Calu3 (cell line): Measurements from ENCODE around the gene NMNAT2. TPM values are rescaled to one million over a fixed set of nuclear protein-coding genes. Genes with fewer than 3 reads are reported as not detected.
"Not testable (repeated sequence)": the region's sequence is repeated elsewhere in the genome, so short reads cannot be mapped to it uniquely, and the experiment has no call there.

Experiments
- BruUV-seq: library from RNA; stranded (reverse); fragments of 400-500 nt; replicated peaks from 2 replicates; lab custom pipeline; 2021; lab: Mats Ljungman, UMichigan
- CTCF ChIA-PET: fragments of 300-600 bp; sonication (Branson Sonifier 250); formaldehyde crosslinking; loops from one replicate; lab custom pipeline; 2022; ENCODE audit warnings: antibody characterized with exemption; lab: Charles Lee
- DNase-seq: peaks from one replicate; pipeline ENCODE4 v3.0.0; 2022
- H3K27ac Mint-ChIP-seq: one replicate; pipeline ENCODE4 v1.8.0; 2022; ENCODE audit warnings: mixed read lengths; ENCODE audit not compliant: unreplicated experiment
- H3K27me3 Mint-ChIP-seq: one replicate; pipeline ENCODE4 v1.8.0; 2022; ENCODE audit warnings: mixed read lengths; ENCODE audit not compliant: unreplicated experiment
- H3K36me3 Mint-ChIP-seq: one replicate; pipeline ENCODE4 v1.8.0; 2022; ENCODE audit warnings: mild to moderate bottlenecking, moderate library complexity, mixed read lengths; ENCODE audit not compliant: insufficient read depth, unreplicated experiment
- H3K4me1 Mint-ChIP-seq: one replicate; pipeline ENCODE4 v1.8.0; 2022; ENCODE audit warnings: mild to moderate bottlenecking, low read depth, mixed read lengths; ENCODE audit not compliant: unreplicated experiment
- H3K4me3 Mint-ChIP-seq: one replicate; pipeline ENCODE4 v1.8.0; 2022; ENCODE audit warnings: mild to moderate bottlenecking, low read depth, moderate library complexity, mixed read lengths; ENCODE audit not compliant: unreplicated experiment
- H3K9me3 Mint-ChIP-seq: one replicate; pipeline ENCODE4 v1.8.0; 2022; ENCODE audit warnings: low read depth, mixed read lengths; ENCODE audit not compliant: unreplicated experiment
- intact Hi-C: fragments of 100-400 bp; cut with micrococcal nuclease; formaldehyde crosslinking; loops from one replicate; pipeline ENCODE4 v1.10.0; 2022; ENCODE audit not compliant: unreplicated experiment
- total RNA-seq: library from RNA; stranded (reverse); gene quantifications from 2 replicates; pipeline ENCODE4 v1.2.3, GENCODE V29; 2022
- TF ChIP-seq, protein P1 (sequence below): fragments of 200-600 bp; IDR thresholded peaks from one replicate; pipeline ENCODE4 v1.8.0; 2022; ENCODE audit warnings: antibody characterized with exemption; ENCODE audit not compliant: unreplicated experiment

The NMNAT2 gene
- total RNA-seq, 1 experiment from 2014 or later, result 0.26 TPM

DNA sequence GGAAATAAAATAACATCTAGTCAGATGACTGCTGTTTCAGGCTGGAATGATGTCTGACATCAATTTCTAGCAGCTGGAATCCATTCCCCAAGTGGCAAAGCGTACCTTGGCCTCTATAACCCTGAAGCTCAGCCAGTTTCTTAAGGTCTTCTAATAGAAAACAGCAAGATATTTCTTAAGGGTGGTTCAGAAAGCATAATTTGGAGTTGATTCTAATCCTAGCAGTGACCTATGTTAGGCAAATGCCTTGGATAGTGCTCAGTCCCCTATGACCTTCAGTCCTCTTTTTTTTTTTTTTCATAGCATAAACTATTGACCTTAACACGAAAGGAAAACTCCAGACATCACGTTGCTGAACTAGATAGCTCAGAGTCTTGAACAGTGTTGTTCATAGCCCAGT lies 175.6 kb downstream of the NMNAT2 start:
- CTCF ChIA-PET, result no interaction called here
- intact Hi-C loops, result no loop called here

DNA sequence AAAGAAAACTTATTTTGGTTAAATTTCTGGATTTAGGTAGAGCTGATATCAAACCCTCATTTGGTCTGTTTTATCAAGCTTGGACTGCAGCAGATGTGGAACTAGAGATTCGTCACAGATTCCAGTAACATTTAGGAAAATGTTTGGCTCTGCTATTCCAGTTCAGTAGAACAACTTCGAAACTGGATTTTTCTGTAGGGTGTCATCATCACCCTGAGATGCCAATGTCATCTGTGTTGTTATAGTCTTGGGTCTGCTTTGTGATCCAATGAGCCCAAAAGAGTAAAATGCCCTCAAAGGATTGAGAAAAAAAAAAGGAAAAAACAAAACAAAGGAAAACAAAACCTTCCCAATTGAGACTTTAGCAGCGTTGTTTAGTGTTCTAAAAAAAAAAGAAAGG lies 176.7 kb downstream of the NMNAT2 start:
- Mint-ChIP-seq H3K4me3 (no peak overlapping the region), H3K27me3 (no peaks in the 10 kb centered on the region), H3K27ac (no peak overlapping the region), H3K36me3 (peaks cover 95% of the 10 kb centered on the region), H3K9me3 (no peaks in the 10 kb centered on the region), H3K4me1 (no peaks in the 10 kb centered on the region)
- no peak for DNase-seq
- TF ChIP-seq, protein P1, sequence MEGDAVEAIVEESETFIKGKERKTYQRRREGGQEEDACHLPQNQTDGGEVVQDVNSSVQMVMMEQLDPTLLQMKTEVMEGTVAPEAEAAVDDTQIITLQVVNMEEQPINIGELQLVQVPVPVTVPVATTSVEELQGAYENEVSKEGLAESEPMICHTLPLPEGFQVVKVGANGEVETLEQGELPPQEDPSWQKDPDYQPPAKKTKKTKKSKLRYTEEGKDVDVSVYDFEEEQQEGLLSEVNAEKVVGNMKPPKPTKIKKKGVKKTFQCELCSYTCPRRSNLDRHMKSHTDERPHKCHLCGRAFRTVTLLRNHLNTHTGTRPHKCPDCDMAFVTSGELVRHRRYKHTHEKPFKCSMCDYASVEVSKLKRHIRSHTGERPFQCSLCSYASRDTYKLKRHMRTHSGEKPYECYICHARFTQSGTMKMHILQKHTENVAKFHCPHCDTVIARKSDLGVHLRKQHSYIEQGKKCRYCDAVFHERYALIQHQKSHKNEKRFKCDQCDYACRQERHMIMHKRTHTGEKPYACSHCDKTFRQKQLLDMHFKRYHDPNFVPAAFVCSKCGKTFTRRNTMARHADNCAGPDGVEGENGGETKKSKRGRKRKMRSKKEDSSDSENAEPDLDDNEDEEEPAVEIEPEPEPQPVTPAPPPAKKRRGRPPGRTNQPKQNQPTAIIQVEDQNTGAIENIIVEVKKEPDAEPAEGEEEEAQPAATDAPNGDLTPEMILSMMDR, result no peak
- BruUV-seq, result no TSS peak
- CTCF ChIA-PET, result interaction anchor here (0.7 kb wide), 1 partner anchor 61 kb away, joined by 3 read pairs; no protein-coding TSS in a partner anchor
- intact Hi-C loops, result no loop called here

More for the DNA sequence above, 175.6 kb downstream of the NMNAT2 start:
- no TSS peak for BruUV-seq
- Mint-ChIP-seq H3K9me3 (no peaks in the 10 kb centered on the region), H3K36me3 (peaks cover 91% of the 10 kb centered on the region), H3K27me3 (no peaks in the 10 kb centered on the region), H3K4me3 (no peak overlapping the region), H3K27ac (no peak overlapping the region), H3K4me1 (no peaks in the 10 kb centered on the region)
- no peak for DNase-seq
- TF ChIP-seq, protein P1, result no peak

DNA sequence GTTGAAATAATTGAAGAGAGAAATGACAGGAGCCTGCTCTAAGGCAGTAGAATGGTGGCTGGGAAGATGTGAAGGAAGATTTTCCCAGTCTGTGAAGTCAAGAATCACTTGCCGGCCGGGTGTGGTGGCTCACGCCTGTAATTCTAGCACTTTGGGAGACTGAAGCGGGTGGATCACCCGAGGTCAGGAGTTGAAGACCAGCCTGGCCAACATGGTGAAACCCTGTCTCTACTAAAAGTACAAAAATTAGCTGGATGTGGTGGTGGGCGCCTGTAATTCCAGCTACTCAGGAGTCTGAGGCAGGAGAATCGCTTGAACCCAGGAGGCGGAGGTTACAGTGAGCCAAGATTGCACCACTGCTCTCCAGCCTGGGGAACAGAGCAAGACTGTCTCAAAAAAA lies 177.3 kb downstream of the NMNAT2 start:
- H3K27me3 Mint-ChIP-seq, intact Hi-C loops, BruUV-seq, H3K27ac Mint-ChIP-seq, H3K4me3 Mint-ChIP-seq, H3K9me3 Mint-ChIP-seq, DNase-seq, H3K4me1 Mint-ChIP-seq: not testable (repeated sequence)
- CTCF ChIA-PET, result interaction anchor here (0.7 kb wide), 1 partner anchor 61 kb away, joined by 3 read pairs; no protein-coding TSS in a partner anchor
- peaks cover 95% of the 10 kb centered on the region for H3K36me3 Mint-ChIP-seq

DNA sequence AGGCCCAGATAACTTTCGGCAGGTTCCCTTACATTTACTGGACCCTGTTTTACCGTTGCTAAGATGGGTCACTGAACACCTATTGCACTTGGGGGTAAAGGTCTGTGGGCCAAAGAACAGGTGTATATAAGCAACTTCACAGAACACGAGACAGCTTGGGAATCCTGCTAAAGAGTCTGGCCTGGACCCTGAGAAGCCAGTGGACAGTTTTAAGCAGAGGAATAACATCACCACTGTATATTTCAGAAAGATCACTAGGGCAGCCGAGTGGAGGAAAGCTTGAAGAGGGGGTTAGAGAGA lies 177.7 kb downstream of the NMNAT2 start:
- DNase-seq, result no peak
- intact Hi-C loops, result no loop called here
- TF ChIP-seq, protein P1, result no peak
- Mint-ChIP-seq H3K36me3 (peaks cover 95% of the 10 kb centered on the region), H3K4me3 (no peak overlapping the region), H3K9me3 (no peaks in the 10 kb centered on the region), H3K4me1 (peaks cover 4% of the 10 kb centered on the region), H3K27me3 (no peaks in the 10 kb centered on the region), H3K27ac (no peak overlapping the region)
- CTCF ChIA-PET, result no interaction called here
- no TSS peak for BruUV-seq

DNA sequence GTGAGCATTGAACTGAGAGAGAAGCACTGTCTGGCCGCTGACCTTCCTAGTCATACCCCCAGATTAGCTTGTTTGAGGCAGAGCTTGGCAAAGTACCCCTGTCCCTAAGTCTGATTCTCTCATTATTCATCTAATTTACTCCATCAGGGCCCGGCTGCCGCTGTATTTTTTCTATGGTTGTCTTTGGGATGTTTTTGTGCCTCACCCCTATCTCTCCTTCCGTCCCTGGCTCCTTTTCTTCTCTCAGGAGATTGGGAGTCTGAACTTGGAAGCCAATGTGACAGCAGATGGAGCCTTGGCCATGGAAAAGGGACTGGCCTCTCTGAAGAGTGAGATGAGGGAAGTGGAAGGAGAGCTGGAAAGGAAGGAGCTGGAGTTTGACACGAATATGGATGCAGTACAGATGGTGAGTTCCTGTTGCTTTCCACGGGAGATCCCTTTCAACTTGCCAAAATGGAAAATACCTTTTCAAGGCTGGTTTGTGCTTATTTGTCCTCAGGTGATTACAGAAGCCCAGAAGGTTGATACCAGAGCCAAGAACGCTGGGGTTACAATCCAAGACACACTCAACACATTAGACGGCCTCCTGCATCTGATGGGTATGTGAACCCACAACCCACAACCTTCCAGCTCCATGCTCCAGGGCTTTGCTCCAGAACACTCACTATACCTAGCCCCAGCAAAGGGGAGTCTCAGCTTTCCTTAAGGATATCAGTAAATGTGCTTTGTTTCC lies 178.2 kb downstream of the NMNAT2 start:
- no peaks in the 10 kb centered on the region for H3K27me3 Mint-ChIP-seq
- DNase-seq, result no peak

More for the DNA sequence above, 178.2 kb downstream of the NMNAT2 start:
- no peaks in the 10 kb centered on the region for H3K9me3 Mint-ChIP-seq
- peaks cover 9% of the 10 kb centered on the region for H3K4me1 Mint-ChIP-seq
- H3K27ac Mint-ChIP-seq, result no peak overlapping the region
- intact Hi-C loops, result no loop called here
- TF ChIP-seq, protein P1, result no peak
- CTCF ChIA-PET, result no interaction called here
- TSS peak; percentile 56 for BruUV-seq
- H3K4me3 Mint-ChIP-seq, result no peak overlapping the region
- peaks cover 95% of the 10 kb centered on the region for H3K36me3 Mint-ChIP-seq
